Astrocyte (in vitro differentiated cells and primary cell): ENCODE measurements around the gene RTN1. TPM values are rescaled to one million over a fixed set of nuclear protein-coding genes. Genes with fewer than 3 reads are reported as not detected.
A peak's percentile ranks its signal among the peaks of the same experiment; 100 is the strongest.

Source experiments
- DNase-seq: peaks from one replicate; pipeline ENCODE4 v3.0.0-alpha.2; 2010; ENCODE audit warnings: low read depth
- FAIRE-seq: peaks from 2 replicates; lab custom pipeline; 2011; peaks lifted over from hg19 to GRCh38; lab: Jason Lieb, UNC
- H2AFZ ChIP-seq: 2 replicates; pipeline ENCODE4 v1.6.0; 2012; ENCODE audit warnings: low read depth, low read length, inconsistent platforms
- H3K27ac ChIP-seq: 2 replicates; pipeline ENCODE4 v1.5.1; 2011; ENCODE audit warnings: low read depth, low read length, inconsistent platforms
- H3K27me3 ChIP-seq: 2 replicates; pipeline ENCODE4 v1.6.0; 2011; ENCODE audit warnings: low read length, inconsistent platforms; ENCODE audit not compliant: insufficient read depth
- H3K36me3 ChIP-seq: 2 replicates; pipeline ENCODE4 v1.5.1; 2011; ENCODE audit warnings: low read length, inconsistent platforms; ENCODE audit not compliant: insufficient read depth
- H3K4me1 ChIP-seq: 2 replicates; pipeline ENCODE4 v1.5.1; 2011; ENCODE audit warnings: low read length, inconsistent platforms; ENCODE audit not compliant: insufficient read depth
- H3K4me2 ChIP-seq: 2 replicates; pipeline ENCODE4 v1.6.0; 2012; ENCODE audit warnings: low read length, inconsistent platforms
- H3K4me3 ChIP-seq: 2 replicates; pipeline ENCODE4 v1.5.1; 2011; ENCODE audit warnings: low read depth, mild to moderate bottlenecking, low read length, inconsistent platforms; ENCODE audit not compliant: insufficient read depth
- H3K79me2 ChIP-seq: 2 replicates; pipeline ENCODE4 v1.6.0; 2012; ENCODE audit warnings: mild to moderate bottlenecking, low read length, inconsistent platforms; ENCODE audit not compliant: insufficient read depth
- H3K9ac ChIP-seq: 2 replicates; pipeline ENCODE4 v1.6.0; 2012; ENCODE audit warnings: mild to moderate bottlenecking, low read length, inconsistent platforms
- H3K9me3 ChIP-seq: 2 replicates; pipeline ENCODE4 v1.5.1; 2012; ENCODE audit warnings: low read depth, mild to moderate bottlenecking, low read length, inconsistent platforms; ENCODE audit not compliant: insufficient read depth
- H4K20me1 ChIP-seq: 2 replicates; pipeline ENCODE4 v1.6.0; 2012; ENCODE audit warnings: low read length, inconsistent platforms; ENCODE audit not compliant: insufficient read depth
- H3K27ac Mint-ChIP-seq: one replicate; pipeline ENCODE4 v1.8.0; 2021; ENCODE audit warnings: mild to moderate bottlenecking, mixed read lengths; ENCODE audit not compliant: unreplicated experiment
- H3K27me3 Mint-ChIP-seq: one replicate; pipeline ENCODE4 v1.8.0; 2021; ENCODE audit warnings: low read depth, mixed read lengths; ENCODE audit not compliant: unreplicated experiment
- H3K36me3 Mint-ChIP-seq: one replicate; pipeline ENCODE4 v1.8.0; 2021; ENCODE audit warnings: low read depth, mixed read lengths; ENCODE audit not compliant: unreplicated experiment
- H3K4me1 Mint-ChIP-seq: one replicate; pipeline ENCODE4 v1.8.0; 2021; ENCODE audit warnings: low read depth, mixed read lengths; ENCODE audit not compliant: unreplicated experiment
- H3K4me3 Mint-ChIP-seq: one replicate; pipeline ENCODE4 v1.8.0; 2021; ENCODE audit warnings: mild to moderate bottlenecking, moderate library complexity, mixed read lengths; ENCODE audit not compliant: unreplicated experiment
- H3K9me3 Mint-ChIP-seq: one replicate; pipeline ENCODE4 v1.8.0; 2021; ENCODE audit warnings: mild to moderate bottlenecking, mixed read lengths; ENCODE audit not compliant: unreplicated experiment
- CTCF ChIP-seq: IDR thresholded peaks from 2 replicates; pipeline ENCODE4 v1.5.1; 2011; ENCODE audit warnings: low read depth, mild to moderate bottlenecking, inconsistent platforms, low read length, moderate library complexity; ENCODE audit not compliant: insufficient read depth
- EZH2 ChIP-seq: IDR thresholded peaks from 2 replicates; pipeline ENCODE4 v1.6.1; 2012; ENCODE audit warnings: mild to moderate bottlenecking, low read length, inconsistent platforms; ENCODE audit not compliant: insufficient read depth
- total RNA-seq: library from RNA; stranded (reverse); gene quantifications from 2 replicates; pipeline ENCODE4 v1.2.1, GENCODE V29; 2021

The RTN1 gene
- total RNA-seq, 1 donor from 2014 or later = 1.2 TPM

DNA sequence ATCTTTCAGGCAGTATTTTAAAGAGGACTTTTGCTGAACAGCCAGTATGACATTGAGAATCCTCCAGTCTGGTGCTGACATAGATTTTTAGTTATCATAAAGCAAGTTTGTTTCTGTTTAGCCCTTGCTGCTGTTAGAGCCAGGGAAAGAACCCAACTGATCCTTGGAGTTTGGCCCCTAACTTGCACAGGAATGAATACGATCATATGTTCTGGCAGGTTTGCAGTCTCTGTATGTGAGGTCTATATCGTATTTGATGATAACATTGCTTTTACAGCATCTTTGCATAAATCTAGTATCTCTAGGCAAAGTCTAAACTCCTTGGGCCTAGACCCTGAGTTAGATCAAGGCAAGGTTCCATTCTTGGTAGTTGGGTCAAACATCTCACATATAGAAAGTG, 289.7 kb downstream of the RTN1 start:
- H3K9ac ChIP-seq = no peak overlapping the region
- DNase-seq (no peak), FAIRE-seq (no peak)
- H3K4me2 ChIP-seq = no peak overlapping the region
- TF ChIP-seq EZH2 (no peak), CTCF (no peak)
- H3K4me3 ChIP-seq = no peak overlapping the region
- H3K27me3 ChIP-seq = no peaks in the 10 kb centered on the region
- no peaks in the 10 kb centered on the region for H3K9me3 ChIP-seq
- no peaks in the 10 kb centered on the region for H3K27me3 Mint-ChIP-seq
- no peaks in the 10 kb centered on the region for H3K9me3 Mint-ChIP-seq
- no peak overlapping the region for H3K27ac ChIP-seq
- H3K36me3 ChIP-seq = no peaks in the 10 kb centered on the region
- no peak overlapping the region for H3K4me3 Mint-ChIP-seq
- no peaks in the 10 kb centered on the region for H4K20me1 ChIP-seq
- H2AFZ ChIP-seq = no peak overlapping the region
- H3K79me2 ChIP-seq = no peaks in the 10 kb centered on the region
- no peaks in the 10 kb centered on the region for H3K36me3 Mint-ChIP-seq
- peaks cover 2% of the 10 kb centered on the region for H3K4me1 Mint-ChIP-seq
- H3K27ac Mint-ChIP-seq = no peak overlapping the region
- H3K4me1 ChIP-seq = peaks cover 15% of the 10 kb centered on the region

GRCh38 chr14:59576332-59577294, 294.0 kb downstream of the RTN1 start, which contains the start of gene CCDC175:
Gene CCDC175, minus strand, starts transcription at chr14:59576812. Its CDS starts 37 bp downstream, at chr14:59576775.
- Histone ChIP-seq H3K27me3 (no peaks in the 10 kb centered on the region), H3K27ac (no peak within 1 kb of the TSS), H3K4me3 (peak within 1 kb of the TSS; percentile 57), H4K20me1 (no peaks in the 10 kb centered on the region), H3K79me2 (no peaks in the 10 kb centered on the region), H3K36me3 (no peaks in the 10 kb centered on the region), H3K9me3 (no peaks in the 10 kb centered on the region), H3K4me1 (no peaks in the 10 kb centered on the region), H2AFZ (peak within 1 kb of the TSS; percentile 95), H3K9ac (peak within 1 kb of the TSS; percentile 72), H3K4me2 (peak within 1 kb of the TSS; percentile 92)
- H3K27me3 Mint-ChIP-seq = no peaks in the 10 kb centered on the region
- DNase-seq = peak; percentile 56
- no peaks in the 10 kb centered on the region for H3K36me3 Mint-ChIP-seq
- no peaks in the 10 kb centered on the region for H3K9me3 Mint-ChIP-seq
- no peak for FAIRE-seq
- peak within 1 kb of the TSS; percentile 73 for H3K4me3 Mint-ChIP-seq
- TF ChIP-seq CTCF (peak; percentile 82), EZH2 (no peak)
- peaks cover 2% of the 10 kb centered on the region for H3K4me1 Mint-ChIP-seq
- H3K27ac Mint-ChIP-seq = no peak within 1 kb of the TSS
